A673 (cell line): ENCODE measurements around the gene ARPC1B.

Experiments used
- CTCF ChIP-seq: fragments of 300-800, 200-600 bp; sonication (generic); conservative IDR thresholded peaks from 2 replicates; pipeline ENCODE4 v1.5.1; 2017; ENCODE audit warnings: low read depth, mild to moderate bottlenecking, antibody characterized with exemption, low read length, moderate library complexity, mixed read lengths
- EZH2 ChIP-seq: fragments of 200-600 bp; sonication (generic); IDR thresholded peaks from 2 replicates; pipeline ENCODE4 v1.6.1; 2017; ENCODE audit warnings: borderline replicate concordance, low read depth, mild to moderate bottlenecking, mixed read lengths, antibody characterized with exemption, low read length; ENCODE audit not compliant: poor library complexity, severe bottlenecking

- no peak for TF ChIP-seq CTCF
- TF ChIP-seq EZH2, result no peak
Observed at GRCh38 chr7:99398891-99399445, 24.4 kb downstream of the ARPC1B start.
